IPS DF 4.7 (cell line): ENCODE data around the gene STEAP3.

ENCODE experiments used
- DNase-seq: peaks from one replicate; pipeline ENCODE4 v3.0.0-alpha.2; 2013; ENCODE audit warnings: low spot score; ENCODE audit errors: extremely low read depth

The STEAP3 gene

DNA sequence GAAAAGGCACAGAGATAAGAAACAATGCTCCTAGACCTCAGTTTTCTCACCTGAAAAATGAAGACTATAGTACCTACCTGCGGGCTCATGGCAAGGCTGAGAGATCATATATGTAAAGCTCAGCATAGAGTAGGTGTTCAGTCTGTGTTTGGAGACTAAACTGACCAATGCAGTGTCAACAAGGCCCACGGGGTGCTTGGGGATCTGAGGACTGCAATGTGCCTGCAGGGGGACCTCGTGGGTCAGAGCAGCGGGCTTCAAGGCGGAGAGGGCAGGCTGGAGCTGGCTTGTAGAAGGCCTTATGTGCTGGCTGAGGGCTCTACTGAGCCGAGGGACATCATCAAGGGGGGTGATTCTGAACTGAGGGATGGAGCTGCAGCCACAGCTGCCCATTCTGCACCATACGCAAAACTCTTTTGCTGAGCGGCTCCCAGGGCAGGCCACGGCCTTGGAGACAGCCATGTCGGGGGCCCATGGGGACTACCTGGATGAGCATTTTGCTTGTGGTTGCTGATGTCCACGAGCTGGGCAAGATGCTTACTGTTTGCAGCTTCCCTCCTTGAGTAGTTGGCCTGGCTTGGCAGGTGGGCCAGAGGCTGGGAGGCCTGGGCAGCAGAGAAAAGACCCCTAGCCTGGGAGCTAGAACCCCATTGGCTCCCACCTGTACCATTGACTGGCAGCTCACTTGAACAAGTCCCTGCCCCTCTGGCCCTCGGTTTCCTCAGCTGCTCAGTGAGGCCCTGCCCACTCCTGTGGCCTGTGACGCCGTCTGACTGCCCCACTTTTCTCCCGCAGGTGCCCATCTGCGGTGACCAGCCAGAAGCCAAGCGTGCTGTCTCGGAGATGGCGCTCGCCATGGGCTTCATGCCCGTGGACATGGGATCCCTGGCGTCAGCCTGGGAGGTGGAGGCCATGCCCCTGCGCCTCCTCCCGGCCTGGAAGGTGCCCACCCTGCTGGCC, 23.5 kb downstream of the STEAP3 start:
- no peak for DNase-seq

DNA sequence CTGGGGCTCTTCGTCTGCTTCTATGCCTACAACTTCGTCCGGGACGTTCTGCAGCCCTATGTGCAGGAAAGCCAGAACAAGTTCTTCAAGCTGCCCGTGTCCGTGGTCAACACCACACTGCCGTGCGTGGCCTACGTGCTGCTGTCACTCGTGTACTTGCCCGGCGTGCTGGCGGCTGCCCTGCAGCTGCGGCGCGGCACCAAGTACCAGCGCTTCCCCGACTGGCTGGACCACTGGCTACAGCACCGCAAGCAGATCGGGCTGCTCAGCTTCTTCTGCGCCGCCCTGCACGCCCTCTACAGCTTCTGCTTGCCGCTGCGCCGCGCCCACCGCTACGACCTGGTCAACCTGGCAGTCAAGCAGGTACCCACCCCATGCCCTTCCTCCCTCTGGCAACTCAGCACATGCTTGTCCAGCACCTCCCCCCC, 24.2 kb downstream of the STEAP3 start:
- DNase-seq, result no peak

DNA sequence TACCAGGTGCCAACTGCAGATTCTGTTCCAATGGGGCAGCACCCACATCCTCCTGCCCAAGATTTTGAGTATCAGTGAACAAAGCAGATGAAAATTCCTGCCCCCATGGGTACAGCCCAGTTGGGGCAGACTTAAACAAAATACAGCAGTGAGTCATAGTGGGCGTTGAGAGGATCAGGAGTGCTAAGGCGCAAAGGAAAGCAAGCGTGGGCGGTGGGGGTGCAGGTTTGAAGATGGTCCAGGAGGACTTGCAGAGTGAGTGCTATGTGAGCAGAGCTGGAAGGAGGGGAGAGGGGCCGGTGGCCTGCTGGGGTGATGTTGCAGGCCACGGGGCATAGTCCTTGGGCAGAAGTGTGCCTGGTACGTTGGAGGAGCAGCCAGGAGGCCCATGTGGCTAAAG, 24.7 kb downstream of the STEAP3 start:
- DNase-seq, result no peak

DNA sequence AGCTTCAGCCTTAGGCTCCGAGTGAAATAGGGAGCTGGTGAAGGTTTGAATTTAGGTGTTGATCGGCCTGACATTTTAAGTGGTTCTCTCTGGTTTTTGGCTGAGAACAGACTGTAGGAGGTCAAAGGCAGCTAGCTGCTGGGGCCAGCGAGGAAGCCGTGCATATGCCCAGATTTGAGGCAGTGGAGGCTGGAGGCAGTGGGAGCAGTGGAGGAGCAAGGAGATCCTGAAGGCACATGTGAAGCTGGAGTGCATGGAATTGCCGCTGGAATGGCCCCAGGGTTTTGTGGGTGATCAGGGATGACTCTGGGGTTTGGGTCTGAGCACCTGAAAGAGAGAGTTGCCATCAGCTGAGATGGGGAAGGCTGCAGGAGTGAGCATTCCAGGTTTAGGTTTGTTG, 25.1 kb downstream of the STEAP3 start:
- DNase-seq, result no peak

DNA sequence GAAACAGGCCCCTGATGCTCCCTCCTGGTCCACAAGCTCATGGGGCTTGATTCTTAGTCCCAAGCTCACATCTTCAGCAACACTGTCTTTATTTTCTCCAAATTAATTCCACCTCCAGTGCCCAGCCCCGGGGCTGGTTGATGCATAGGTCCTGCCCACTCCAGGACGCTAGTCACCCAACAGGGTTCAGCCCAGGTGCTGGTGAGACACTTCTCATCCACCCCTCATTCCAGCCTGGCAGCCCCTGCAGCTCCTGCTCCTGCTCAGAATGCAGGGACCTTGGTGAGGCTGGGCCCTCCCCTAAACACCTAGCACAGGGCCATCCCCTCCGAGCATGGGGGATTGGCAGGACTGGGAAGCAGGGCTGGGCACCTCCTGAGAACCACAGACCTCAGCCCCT, 25.7 kb downstream of the STEAP3 start:
- DNase-seq, result no peak

DNA sequence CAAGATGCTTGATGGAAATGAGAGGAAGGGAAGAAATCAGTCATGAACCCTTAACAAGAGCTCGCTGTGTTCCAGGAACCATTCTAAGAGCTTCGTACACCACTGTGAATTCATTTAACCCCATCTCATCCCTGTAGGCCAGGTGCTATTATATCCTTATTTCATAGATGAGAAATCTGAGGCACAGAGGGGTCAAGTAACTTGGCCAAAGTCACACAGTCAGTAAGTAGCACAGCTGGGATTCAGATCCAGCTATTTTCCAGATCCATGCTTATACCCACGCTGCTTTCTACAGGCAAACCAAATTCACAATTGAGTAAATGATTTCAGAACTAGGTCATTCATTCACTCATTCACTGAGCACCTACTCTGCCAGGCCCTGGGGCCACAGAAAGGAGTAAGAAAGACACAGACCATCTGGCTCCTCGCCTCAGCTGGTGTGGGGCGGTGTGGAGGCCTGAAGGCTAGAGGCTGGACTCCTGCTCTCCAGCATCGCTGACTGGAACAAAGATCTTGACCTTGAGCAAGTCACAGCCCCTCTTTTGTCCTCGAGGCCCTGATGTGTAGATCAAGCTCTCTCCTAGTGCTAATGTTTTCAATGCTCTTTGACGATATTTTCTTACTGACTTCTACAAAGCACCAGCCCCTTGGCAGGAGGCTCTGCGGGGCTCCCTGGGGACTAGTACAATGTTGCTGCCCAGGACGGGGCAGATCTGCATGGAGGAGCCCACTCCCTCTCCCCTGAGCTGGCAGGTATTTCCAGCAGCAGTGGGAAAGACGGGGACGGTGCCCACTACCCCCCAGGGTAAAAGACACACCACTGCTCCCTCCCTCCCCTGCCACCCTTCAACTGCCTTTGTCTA, 26.5 kb downstream of the STEAP3 start:
- DNase-seq, result no peak

DNA sequence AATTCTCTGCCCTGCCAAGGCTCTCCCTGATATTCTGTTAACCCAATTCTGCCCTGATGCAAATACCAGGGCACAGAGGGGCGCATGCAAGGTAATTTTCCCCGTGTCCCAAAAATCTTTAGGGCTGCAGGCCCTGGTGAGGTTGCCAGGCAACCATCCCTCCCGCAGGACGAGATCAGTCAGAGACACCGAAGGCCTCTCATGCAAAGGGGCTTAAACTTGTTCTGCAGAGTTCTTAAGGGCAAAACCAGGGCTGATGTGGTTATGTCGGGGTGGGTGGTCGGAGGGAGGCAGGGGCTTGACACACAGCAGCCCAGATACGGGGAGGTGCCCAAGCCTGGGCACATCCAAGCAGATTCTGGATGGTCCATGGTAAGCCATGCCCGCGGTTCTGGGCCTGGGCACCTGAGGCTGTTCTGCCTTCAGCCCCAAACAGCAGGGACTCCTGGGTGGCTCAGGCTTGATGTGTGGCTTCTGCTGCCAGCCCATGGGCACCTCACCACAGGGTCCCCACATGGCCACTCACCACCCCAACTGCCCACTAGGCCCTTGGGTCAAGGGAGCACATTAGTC, 27.2 kb downstream of the STEAP3 start:
- no peak for DNase-seq

DNA sequence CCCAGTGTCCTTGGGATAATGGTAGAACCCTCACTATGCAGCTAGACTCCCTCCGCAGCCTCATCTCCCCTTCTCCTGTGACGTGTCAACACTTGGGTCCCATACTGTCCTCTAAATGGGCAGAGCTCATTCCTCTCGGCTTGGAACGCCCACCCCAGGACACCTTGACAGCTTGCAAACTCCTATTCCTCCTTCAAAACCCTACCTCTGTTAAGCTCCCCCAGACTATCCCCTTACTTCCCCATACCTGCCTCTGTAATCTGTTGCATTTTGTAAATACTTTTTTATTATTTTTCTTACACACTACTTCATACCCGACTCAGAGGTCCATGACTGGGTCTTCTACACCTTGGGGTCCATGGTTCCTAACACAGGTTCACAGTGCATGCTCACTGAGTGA, 28.0 kb downstream of the STEAP3 start:
- DNase-seq, result no peak

DNA sequence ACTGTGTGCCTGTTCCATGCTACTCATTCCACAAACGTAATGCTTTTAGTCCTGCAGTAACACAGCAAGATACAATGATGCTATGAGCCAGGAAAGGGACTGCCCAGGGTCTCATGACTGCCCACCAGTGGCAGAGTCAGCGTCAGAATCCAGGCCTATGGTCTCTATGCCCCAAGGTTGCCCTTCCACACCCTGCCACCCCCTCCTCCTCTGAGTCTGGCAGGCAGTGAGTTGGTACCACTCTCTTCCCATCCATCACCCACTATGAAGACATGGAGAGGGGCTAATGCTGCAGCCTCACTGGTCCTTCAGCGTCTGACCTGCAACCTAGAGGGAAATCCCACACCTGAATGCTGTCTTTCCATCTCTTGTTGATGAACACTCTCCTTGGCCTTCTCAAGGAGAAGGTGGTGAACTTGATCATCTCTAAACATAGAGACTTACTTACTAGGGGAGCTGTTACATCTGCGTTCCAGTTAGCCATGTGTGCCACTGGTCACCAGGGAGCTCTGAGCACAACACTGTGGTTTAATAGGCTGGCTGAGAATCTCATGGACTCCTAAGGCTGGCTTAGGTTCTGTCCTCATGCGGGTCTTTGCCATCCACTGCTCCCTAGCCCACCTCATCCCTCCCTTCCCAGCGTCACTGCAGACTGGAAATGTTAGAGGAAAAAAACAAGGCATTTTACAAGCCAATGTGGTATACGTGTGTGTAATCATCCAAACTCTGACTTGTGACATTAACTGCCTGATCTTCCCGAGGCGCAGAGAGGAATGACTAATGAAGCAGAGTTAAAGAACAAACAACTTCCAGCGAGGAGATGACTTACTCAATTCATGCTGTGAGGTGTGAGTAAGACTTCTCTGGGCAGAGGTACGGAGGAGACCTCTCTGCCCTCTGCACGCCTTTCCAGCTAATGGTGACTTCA, 28.8 kb downstream of the STEAP3 start:
- no peak for DNase-seq

DNA sequence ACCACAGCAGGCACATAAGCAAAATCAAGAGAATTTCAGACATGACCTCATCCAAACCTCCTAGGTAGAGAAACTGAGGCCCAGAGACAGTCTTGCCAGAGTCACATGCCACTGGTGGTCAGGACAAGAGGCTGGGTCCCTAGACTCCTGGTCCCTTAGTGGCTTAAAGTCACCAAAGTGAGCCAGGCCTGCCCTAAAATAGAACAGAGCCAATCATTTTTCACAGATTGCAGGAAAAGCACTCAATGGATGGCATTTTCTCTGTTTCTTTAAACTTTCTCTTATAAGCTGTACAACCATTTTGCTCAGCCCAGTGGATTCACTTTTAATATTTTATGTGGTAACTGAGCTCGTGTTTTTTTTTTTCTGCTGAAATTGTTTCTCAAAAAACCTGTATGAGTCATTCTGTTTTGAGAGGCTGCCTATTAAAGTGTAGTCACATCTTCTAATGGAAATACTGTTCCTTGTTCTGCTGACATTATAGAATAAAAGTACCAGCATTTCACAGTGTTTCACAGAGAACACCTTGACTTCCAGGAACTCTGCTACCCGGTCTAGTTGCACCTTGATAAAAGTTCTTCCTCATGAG, 29.6 kb downstream of the STEAP3 start:
- no peak for DNase-seq

DNA sequence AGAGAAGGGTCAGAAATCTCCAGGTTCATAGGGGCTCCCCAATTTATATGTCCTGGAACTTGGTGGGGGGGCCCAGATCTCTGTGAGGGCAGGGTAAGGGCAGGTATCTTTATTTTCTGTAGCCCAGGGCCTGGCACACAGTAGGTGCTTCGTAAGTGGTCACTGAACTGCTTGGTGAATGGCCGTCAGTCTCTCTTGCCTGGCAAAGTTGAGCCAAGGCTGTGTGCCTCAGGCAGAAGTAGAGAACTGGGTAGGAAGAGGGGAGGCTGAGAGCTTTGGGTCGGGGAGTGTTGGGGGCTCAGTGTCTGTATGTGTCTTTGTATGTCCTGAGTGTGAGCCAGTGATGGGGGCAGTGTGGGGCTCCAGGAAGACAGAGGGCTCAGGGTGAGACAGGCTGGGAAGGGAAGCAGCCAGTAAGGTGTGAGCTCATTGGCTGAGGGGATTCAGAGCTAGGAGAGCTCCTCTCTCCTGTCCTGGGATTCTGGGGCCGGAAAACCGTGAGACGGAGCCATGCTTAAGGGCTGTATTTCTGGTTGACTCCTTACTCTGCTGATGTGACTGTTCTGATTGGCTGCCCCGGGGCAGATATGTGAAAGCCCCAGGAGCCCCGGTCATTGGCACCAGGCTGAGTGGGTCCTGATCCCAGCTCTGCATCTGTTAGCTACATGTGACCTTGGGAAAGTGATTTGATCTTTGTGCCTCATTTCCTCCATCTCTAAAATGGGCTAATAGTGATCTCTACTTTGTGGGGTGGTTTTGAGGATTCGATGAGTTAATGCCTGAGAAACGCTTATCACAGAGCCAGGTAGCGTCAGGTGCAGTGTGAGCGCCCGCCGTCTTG, 30.3 kb downstream of the STEAP3 start:
- no peak for DNase-seq

DNA sequence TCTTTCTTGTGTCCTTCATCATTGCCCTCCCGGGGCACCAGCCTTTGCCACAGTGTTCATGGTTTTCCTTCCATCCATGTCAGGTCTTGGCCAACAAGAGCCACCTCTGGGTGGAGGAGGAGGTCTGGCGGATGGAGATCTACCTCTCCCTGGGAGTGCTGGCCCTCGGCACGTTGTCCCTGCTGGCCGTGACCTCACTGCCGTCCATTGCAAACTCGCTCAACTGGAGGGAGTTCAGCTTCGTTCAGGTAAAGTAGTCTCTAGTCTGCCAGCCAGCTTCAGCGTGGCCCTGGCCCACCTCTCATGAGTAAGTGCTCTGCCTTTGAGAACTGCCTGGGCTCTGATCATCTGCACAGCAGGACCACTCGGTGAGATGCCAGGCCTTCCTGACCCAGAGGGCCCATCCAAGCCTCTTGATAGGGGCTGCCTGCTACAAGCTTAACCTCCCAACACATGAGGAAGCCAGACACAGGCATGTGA, 31.0 kb downstream of the STEAP3 start:
- DNase-seq, result no peak

DNA sequence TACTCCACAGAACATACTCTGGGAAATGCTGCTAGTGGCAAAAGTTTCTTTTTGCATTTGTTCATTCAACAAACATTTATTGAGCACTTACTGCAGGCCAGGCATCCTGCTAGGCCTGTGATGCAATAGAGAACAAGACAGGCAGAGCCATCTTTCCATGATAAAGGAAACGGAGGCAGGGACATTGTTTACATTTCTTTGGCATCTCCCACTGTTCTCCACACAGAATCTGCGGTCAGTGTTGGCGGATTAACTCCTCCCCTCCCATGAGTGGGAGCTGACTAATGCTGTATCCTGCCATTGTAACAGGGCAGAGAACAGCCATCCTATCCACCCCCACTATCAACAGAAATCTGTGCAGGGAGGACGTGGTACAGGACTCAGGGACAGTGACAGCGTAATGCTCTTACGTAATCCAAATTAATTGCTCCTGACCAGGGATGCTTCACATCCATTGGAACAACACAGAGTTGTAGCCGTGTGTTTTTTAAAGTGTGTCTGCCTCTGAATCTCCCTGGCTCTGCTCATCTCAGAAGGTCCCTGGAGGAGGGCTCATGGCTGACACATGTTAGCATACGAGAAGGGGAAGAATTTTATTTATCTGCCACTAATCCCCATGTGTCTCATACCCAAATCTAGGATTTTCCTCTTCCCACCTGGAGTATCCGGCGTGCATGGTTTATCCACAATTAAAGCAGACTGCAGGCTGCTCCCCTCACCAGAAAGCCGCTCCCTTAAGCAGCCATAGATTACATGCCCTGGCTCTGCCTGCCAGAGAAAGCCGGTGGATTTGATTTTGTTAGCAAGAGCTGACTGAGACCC, 32.3 kb downstream of the STEAP3 start:
- DNase-seq, result no peak

DNA sequence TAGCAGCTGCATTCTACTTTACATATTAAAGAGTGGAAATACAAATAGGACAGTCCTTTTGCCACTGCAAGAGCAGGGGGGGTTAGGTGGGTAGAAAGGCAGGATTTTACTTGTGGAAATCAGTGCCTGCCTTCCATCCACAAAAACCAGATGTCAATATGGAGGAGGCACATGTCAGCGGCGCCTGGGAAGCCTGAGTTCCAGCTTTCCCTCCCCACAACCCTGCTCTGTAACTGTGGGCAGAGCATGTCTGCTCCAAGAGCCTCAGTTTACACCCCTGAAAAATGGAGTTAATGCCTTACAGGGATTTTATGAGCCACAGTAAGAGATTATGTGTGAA, 32.9 kb downstream of the STEAP3 start:
- DNase-seq, result no peak

DNA sequence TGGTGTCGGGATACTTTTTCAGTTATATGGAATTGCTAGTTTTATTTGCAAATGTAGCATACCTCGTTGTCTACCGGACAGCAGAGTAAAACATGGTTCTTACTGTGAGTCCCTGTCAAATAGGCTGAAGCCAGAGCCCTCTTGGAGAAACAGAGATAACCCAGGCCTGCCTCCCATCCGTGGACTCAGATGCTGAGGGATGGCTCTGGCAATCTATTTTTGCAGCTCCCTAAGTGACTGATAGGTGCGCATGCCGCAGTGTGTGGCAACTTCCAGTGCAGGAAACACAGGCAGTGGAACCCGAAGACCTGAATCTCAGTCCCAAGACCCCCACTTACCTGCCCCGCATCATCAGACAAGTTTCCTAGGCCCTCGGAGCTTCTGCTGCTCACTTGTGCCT, 33.6 kb downstream of the STEAP3 start:
- DNase-seq, result no peak

DNA sequence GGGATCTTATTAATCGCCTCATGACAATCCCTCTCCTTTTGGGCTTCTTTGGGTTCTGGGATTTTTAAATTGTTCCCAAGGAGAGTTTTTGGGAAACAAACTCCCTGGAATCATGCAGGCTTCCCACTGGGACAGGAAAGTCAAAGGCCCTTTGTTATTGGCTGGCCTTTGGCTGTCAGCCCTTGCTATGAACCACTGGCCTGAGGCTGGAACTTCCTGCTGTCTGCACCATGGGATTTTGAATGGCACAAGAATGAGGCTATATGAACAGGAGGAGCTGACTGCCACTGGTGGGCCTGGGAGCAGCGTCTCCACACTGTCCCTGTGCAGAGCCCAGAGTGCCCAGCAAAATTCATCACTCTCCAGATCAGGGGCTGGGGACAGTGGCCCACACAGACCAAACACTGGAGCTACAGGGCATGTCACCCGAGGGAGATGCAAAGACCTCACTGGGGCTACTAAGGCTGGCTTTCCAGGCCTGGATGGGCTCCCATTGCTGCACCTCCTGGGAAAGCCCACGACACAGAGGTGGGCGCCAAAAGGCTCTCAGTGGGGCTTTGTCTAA, 35.7 kb downstream of the STEAP3 start:
- DNase-seq, result no peak

DNA sequence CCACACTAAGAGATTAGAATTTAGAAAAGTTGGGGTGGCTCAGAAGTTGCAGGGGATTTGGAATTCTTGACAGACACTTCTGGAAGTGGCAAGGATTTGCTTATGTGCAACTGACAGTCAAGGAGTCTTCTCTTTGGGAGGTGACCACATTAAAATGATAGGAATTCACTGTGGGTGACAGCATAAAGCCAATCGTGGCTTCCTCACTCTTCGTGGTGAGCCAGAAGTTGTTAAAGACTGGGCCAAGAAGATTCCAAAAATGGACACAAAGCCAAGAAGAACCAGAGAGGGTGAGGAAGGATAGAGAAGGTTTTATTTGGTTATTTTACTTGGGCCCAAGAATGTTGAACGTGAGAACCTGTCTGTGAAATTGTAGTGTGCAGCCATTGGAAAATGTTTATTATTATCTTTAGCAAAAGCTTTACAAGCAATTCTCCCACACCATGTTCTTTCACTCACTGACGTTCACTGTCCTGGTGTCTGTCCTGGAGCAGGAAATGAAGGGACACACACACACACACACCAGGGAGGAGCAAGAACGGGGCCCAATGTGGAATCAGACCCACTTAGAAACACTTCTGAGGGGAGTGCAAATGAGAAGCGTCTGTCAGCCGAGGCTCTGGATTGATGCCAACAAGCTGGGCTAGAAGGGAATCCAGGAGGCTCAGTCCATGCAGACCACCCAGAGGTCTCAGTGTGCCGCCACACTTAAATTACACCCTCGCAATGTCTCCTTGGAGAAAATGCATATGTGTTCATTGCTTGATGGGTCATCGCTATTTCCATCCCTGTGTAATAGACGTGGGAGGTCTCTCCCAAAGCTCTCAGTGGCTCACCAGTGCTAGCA, 37.2 kb downstream of the STEAP3 start:
- DNase-seq, result no peak
